22Rv1 (cell line): ENCODE measurements around the gene SYTL1.
A peak's percentile ranks its signal among the peaks of the same experiment; 100 is the strongest.

Source experiments
- H3K27ac ChIP-seq: fragments of 450-650 bp; 2 replicates; pipeline ENCODE4 v1.5.1; 2017
- CTCF ChIP-seq: fragments of 450-650 bp; IDR thresholded peaks from 2 replicates; pipeline ENCODE4 v1.5.1; 2017; ENCODE audit warnings: mild to moderate bottlenecking
- ZFX ChIP-seq: fragments of 450-650 bp; IDR thresholded peaks from 2 replicates; pipeline ENCODE4 v1.6.1; 2017; ENCODE audit warnings: antibody characterized with exemption, borderline replicate concordance

The SYTL1 gene

GRCh38 chr1:27366113-27366410 is 24.2 kb downstream of the SYTL1 start:
- H3K27ac ChIP-seq = peak overlapping the region; percentile 97
- TF ChIP-seq ZFX (no peak), CTCF (no peak)

GRCh38 chr1:27366411-27367159 is 24.8 kb downstream of the SYTL1 start, which contains the start of gene MAP3K6:
TSS of gene MAP3K6 (minus strand) at chr1:27366961. CDS start at chr1:27366597, 364 bp downstream.
- TF ChIP-seq ZFX (no peak), CTCF (peak; percentile 87)
- peak within 1 kb of the TSS; percentile 97 for H3K27ac ChIP-seq

GRCh38 chr1:27367160-27367650 is 25.4 kb downstream of the SYTL1 start:
- H3K27ac ChIP-seq = peak overlapping the region; percentile 97
- TF ChIP-seq CTCF = no peak
- TF ChIP-seq ZFX = no peak

- H3K27ac ChIP-seq = no peak overlapping the region
- TF ChIP-seq ZFX (no peak), CTCF (no peak)
These were observed 27.2 kb downstream of the SYTL1 start for GRCh38 chr1:27368869-27369582.

- H3K27ac ChIP-seq = no peak overlapping the region
These were observed 30.4 kb downstream of the SYTL1 start for GRCh38 chr1:27372022-27372807.

More at GRCh38 chr1:27372022-27372807, 30.4 kb downstream of the SYTL1 start:
- TF ChIP-seq ZFX (no peak), CTCF (no peak)
